K562 (cell line): ENCODE results near the gene RNF214. TPM values are rescaled to one million over a fixed set of nuclear protein-coding genes. Genes with fewer than 3 reads are reported as not detected.
A peak's percentile ranks its signal among the peaks of the same experiment; 100 is the strongest.

Experiments
- ATAC-seq: fragments of 200-7000 bp; cut with Tn5 transposase; 3 replicates; pipeline ENCODE4 v1.9.1; 2020; ENCODE audit warnings: moderate library complexity
- BruUV-seq: library from RNA; stranded (reverse); fragments of 400-500 nt; replicated peaks from 2 replicates; lab custom pipeline; 2021; lab: Mats Ljungman, UMichigan
- CTCF ChIA-PET: fragments of 300-600 bp; formaldehyde crosslinking; extraction: SDS; loops from one replicate; lab custom pipeline; 2021; ENCODE audit warnings: low intra/inter-chr PET ratio; lab: Yijun Ruan, JAX
- POLR2A ChIA-PET: fragments of 300-600, 350-650 bp; sonication (Branson Sonifier 250); formaldehyde crosslinking; extraction: SDS; loops from one replicate; lab custom pipeline; 2021; ENCODE audit warnings: antibody characterized with exemption, inconsistent platforms; lab: Yijun Ruan, JAX
- DNase-seq, 4 experiments: peaks; one replicate each; pipeline versions ENCODE4 v3.0.0 to v3.0.0-alpha.2; 2011 to 2018; ENCODE audit warnings: low spot score in 3 of 4, mixed read lengths in 3 of 4; ENCODE audit errors: extremely low read depth in 1 of 4
- FAIRE-seq: peaks from 2 replicates; lab custom pipeline; 2011; peaks lifted over from hg19 to GRCh38; lab: Jason Lieb, UNC
- H2AFZ ChIP-seq: 2 replicates; pipeline ENCODE4 v1.6.0; 2011; ENCODE audit warnings: low read depth, low read length, control low read depth, inconsistent platforms
- H3K27ac ChIP-seq: fragments of 200-600 bp; 3 replicates; pipeline ENCODE4 v1.8.0; 2011; ENCODE audit warnings: low read depth, mild to moderate bottlenecking, control low read depth, inconsistent platforms, low read length, moderate library complexity, mixed read lengths; ENCODE audit errors: extremely low read depth
- H3K27me3 ChIP-seq, 2 experiments: fragments of 300-600 bp in 1 of 2; 2 replicates in 1 of 2; 3 replicates in 1 of 2; pipeline versions ENCODE4 v1.6.0 to v1.8.0; 2011; ENCODE audit warnings: inconsistent platforms in 2 of 2, low read length in 2 of 2, mild to moderate bottlenecking in 1 of 2, mixed read lengths in 1 of 2, moderate library complexity in 1 of 2; ENCODE audit not compliant: control insufficient read depth in 2 of 2, insufficient read depth in 2 of 2
- H3K36me3 ChIP-seq: fragments of 300-600 bp; 3 replicates; pipeline ENCODE4 v1.8.0; 2011; ENCODE audit warnings: mild to moderate bottlenecking, low read length, inconsistent platforms; ENCODE audit not compliant: control insufficient read depth, insufficient read depth
- H3K4me1 ChIP-seq, 2 experiments: fragments of 200-600 bp in 1 of 2; replicated peaks in 1 of 2; 2 replicates in 1 of 2; 3 replicates in 1 of 2; pipeline versions ENCODE4 v1.5.1 to v1.8.0; 2011; ENCODE audit warnings: inconsistent platforms in 2 of 2, low read length in 2 of 2, mild to moderate bottlenecking in 1 of 2, mixed read lengths in 1 of 2, moderate library complexity in 1 of 2; ENCODE audit not compliant: control insufficient read depth in 2 of 2, insufficient read depth in 2 of 2
- H3K4me2 ChIP-seq: 2 replicates; pipeline ENCODE4 v1.6.1; 2011; ENCODE audit warnings: low read length, control low read depth, inconsistent platforms, mixed read lengths; ENCODE audit not compliant: insufficient read depth
- H3K4me3 ChIP-seq: fragments of 200-600 bp; sonication (generic), shearing (Covaris generic); 2 replicates; pipeline ENCODE4 v1.5.1; 2016; ENCODE audit warnings: control low read depth, inconsistent platforms
- H3K79me2 ChIP-seq: fragments of 200-600 bp; 3 replicates; pipeline ENCODE4 v1.8.0; 2011; ENCODE audit warnings: low read length, inconsistent platforms; ENCODE audit not compliant: control insufficient read depth, insufficient read depth
- H3K9ac ChIP-seq, 2 experiments: 2 replicates each; pipeline versions ENCODE4 v1.6.0 to v1.6.1; 2011; ENCODE audit warnings: low read depth in 2 of 2, low read length in 2 of 2, control low read depth in 1 of 2, inconsistent platforms in 1 of 2, mild to moderate bottlenecking in 1 of 2, mixed read lengths in 1 of 2; ENCODE audit not compliant: insufficient read depth in 1 of 2
- H3K9me1 ChIP-seq: one replicate; pipeline ENCODE4 v1.6.0; 2011; ENCODE audit warnings: inconsistent platforms, mild to moderate bottlenecking, low read length, moderate library complexity; ENCODE audit not compliant: control insufficient read depth, insufficient read depth
- H3K9me3 ChIP-seq: replicated peaks from 2 replicates; pipeline ENCODE4 v1.5.1; 2011; ENCODE audit warnings: low read depth, low read length, inconsistent platforms; ENCODE audit not compliant: control insufficient read depth, insufficient read depth
- H4K20me1 ChIP-seq: replicated peaks from 2 replicates; pipeline ENCODE4 v1.6.1; 2011; ENCODE audit warnings: low read length, inconsistent platforms, mixed read lengths; ENCODE audit not compliant: control insufficient read depth, insufficient read depth
- NEUROD1 ChIP-seq: fragments of 150-350 bp; IDR thresholded peaks from 2 replicates; pipeline ENCODE4 v1.6.1; 2014; ENCODE audit warnings: borderline replicate concordance, low read length, low read depth; ENCODE audit not compliant: partially characterized antibody
- NFRKB ChIP-seq: fragments of 450-650 bp; IDR thresholded peaks from 2 replicates; pipeline ENCODE4 v1.6.1; 2016; ENCODE audit warnings: low read depth
- NR2C2 ChIP-seq, 2 experiments: fragments of 200-800 bp in 1 of 2; sonication (Bioruptor generic) in 1 of 2; sonication (generic) in 1 of 2; formaldehyde crosslinking in 1 of 2; IDR thresholded peaks; 2 replicates each; pipeline versions ENCODE4 v1.6.1 to v1.8.0; 2016 to 2022; ENCODE audit warnings: mild to moderate bottlenecking in 1 of 2, missing compliant biosample characterization in 1 of 2, missing genetic modification characterization in 1 of 2, missing genetic modification reagents in 1 of 2
- PCBP1 ChIP-seq: fragments of 200-400 bp; formaldehyde crosslinking; IDR thresholded peaks from 2 replicates; pipeline ENCODE4 v1.6.1; 2018; ENCODE audit warnings: mild to moderate bottlenecking, low read depth, low read length; ENCODE audit not compliant: poor library complexity, severe bottlenecking
- PML ChIP-seq: IDR thresholded peaks from 2 replicates; pipeline ENCODE4 v1.6.1; 2012; ENCODE audit warnings: low read length, inconsistent platforms
- POLR2G ChIP-seq: fragments of 200-400 bp; formaldehyde crosslinking; IDR thresholded peaks from 2 replicates; pipeline ENCODE4 v1.6.1; 2017; ENCODE audit warnings: low read depth, mild to moderate bottlenecking, antibody characterized with exemption, low read length, moderate library complexity
- RBFOX2 ChIP-seq: fragments of 200-400 bp; formaldehyde crosslinking; IDR thresholded peaks from 2 replicates; pipeline ENCODE4 v1.6.1; 2017; ENCODE audit warnings: low read depth, mild to moderate bottlenecking, low read length, moderate library complexity
- RBM14 ChIP-seq: fragments of 200-400 bp; formaldehyde crosslinking; IDR thresholded peaks from 2 replicates; pipeline ENCODE4 v1.6.1; 2018; ENCODE audit warnings: low read depth, mild to moderate bottlenecking, low read length, moderate library complexity, borderline replicate concordance; ENCODE audit not compliant: insufficient read depth
- RBM22 ChIP-seq: fragments of 200-400 bp; formaldehyde crosslinking; IDR thresholded peaks from 2 replicates; pipeline ENCODE4 v1.6.1; 2018; ENCODE audit warnings: low read length, low read depth; ENCODE audit not compliant: poor library complexity, severe bottlenecking
- YBX1 ChIP-seq: fragments of 450-650 bp; IDR thresholded peaks from 2 replicates; pipeline ENCODE4 v1.7.1; 2016; ENCODE audit warnings: mild to moderate bottlenecking
- ZKSCAN8 ChIP-seq: fragments of 200-800 bp; sonication (Bioruptor generic); IDR thresholded peaks from 2 replicates; pipeline ENCODE4 v1.6.1; 2016; ENCODE audit warnings: missing genetic modification characterization, missing compliant biosample characterization
- ZNF764 ChIP-seq: fragments of 250-450 bp; sonication (Bioruptor Pico); IDR thresholded peaks from 2 replicates; pipeline ENCODE4 v1.4.0; 2020; ENCODE audit warnings: low read depth, mild to moderate bottlenecking, moderate library complexity
- WGBS: fragments of 100-300 bp; shearing (Covaris generic); methylation state at CpG from one replicate; pipeline ENCODE4 v1.1.6; 2016; ENCODE audit warnings: low coverage, mixed read lengths; ENCODE audit not compliant: insufficient coverage; ENCODE audit errors: missing lambda C conversion rate; 5-methylcytosine and 5-hydroxymethylcytosine counted together
- in situ Hi-C: fragments of 300-500 bp; cut with MboI; formaldehyde crosslinking; loops from 4 replicates; pipeline ENCODE4 v1.15.0; 2018; ENCODE audit warnings: inconsistent platforms, mixed read lengths
- intact Hi-C: fragments of 100-400 bp; cut with micrococcal nuclease; formaldehyde crosslinking; loops from 2 replicates; pipeline ENCODE4 v1.14.2; 2022
- polyA plus RNA-seq, 8 experiments: library from polyadenylated mRNA; depleted of rRNA in 4 of 8; stranded (reverse) in 5 of 8; unstranded in 3 of 8; fragments of >200 nt; fragmentation: Nextera tagmentation in 2 of 8; fragmentation: Illumina TruSeq in 1 of 8; extraction: Ambion mirVana in 2 of 8; extraction: Trizol in 1 of 8; gene quantifications; 2 replicates each; pipeline versions ENCODE4 v1.2.1 to v1.2.3, GENCODE V29; 2011 to 2014; ENCODE audit warnings: inconsistent platforms in 1 of 8, missing spikeins in 1 of 8
- total RNA-seq, 7 experiments: library from RNA; depleted of rRNA in 6 of 7; stranded (reverse); fragments of >200 nt in 6 of 7; fragmentation: Illumina TruSeq in 2 of 7; extraction: Trizol in 2 of 7; gene quantifications; 2 replicates each; pipeline versions ENCODE4 v1.2.1 to v1.2.3, GENCODE V29; 2011 to 2021; ENCODE audit warnings: low replicate concordance in 1 of 7
- TF ChIP-seq, protein P1 (sequence below), 2 experiments: IDR thresholded peaks; 2 replicates each; pipeline ENCODE4 v1.6.1; 2012; ENCODE audit warnings: improper control_type of control experiment in 2 of 2, low read depth in 2 of 2, low read length in 2 of 2, borderline replicate concordance in 1 of 2

The RNF214 gene
- total and polyA plus RNA-seq, 9 of the 15 experiments (the other 6 are each of a cell fraction or from before 2014, with no cell fraction given) = 6.6 to 24.8 (median 11.9) TPM

DNA sequence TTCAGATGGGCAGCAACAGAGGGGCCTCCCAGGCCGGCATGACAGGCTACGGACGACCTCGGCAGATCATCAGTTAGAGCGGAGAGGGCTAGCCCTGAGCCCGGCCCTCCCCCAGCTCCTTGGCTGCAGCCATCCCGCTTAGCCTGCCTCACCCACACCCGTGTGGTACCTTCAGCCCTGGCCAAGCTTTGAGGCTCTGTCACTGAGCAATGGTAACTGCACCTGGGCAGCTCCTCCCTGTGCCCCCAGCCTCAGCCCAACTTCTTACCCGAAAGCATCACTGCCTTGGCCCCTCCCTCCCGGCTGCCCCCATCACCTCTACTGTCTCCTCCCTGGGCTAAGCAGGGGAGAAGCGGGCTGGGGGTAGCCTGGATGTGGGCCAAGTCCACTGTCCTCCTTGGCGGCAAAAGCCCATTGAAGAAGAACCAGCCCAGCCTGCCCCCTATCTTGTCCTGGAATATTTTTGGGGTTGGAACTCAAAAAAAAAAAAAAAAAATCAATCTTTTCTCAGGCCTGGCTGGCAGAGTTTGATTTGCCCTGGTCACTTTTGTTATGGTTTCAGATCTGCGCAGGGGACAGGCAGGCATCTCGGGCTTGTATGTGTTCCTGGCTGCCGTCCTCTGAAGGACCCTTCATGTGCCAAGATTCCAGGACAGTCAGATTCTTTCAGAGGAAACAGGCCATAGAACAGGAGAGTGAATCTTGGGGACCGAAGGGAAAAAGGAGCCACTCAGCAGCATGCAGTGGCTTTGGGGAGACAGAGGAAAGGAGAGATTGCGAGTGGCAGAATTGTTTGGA, 28.0 kb upstream of the RNF214 start:
- FAIRE-seq = no peak

More for the DNA sequence above, 28.0 kb upstream of the RNF214 start:
- intact Hi-C loops = no loop called here
- Histone ChIP-seq H3K9ac (peak overlapping the region in 1 of 2 experiments; percentile 35; a peak in 1 of 4 replicates), H3K9me1 (no peaks in the 10 kb centered on the region), H2AFZ (no peak overlapping the region), H4K20me1 (no peaks in the 10 kb centered on the region), H3K9me3 (no peaks in the 10 kb centered on the region), H3K36me3 (peaks cover 10% of the 10 kb centered on the region; the same call in 1 of the 3 replicates), H3K79me2 (no peaks in the 10 kb centered on the region), H3K4me2 (no peak overlapping the region), H3K4me3 (no peak overlapping the region), H3K27me3 (no peaks in the 10 kb centered on the region), H3K4me1 (peaks cover 0 to 9% of the 10 kb centered on the region in 2 experiments; a peak in 2 of 5 replicates), H3K27ac (no peak overlapping the region)
- no peak for ATAC-seq
- ChIA-PET CTCF (interaction anchor here (0.9 kb wide), 1 partner anchor 24 kb away, joined by 5 read pairs; no protein-coding TSS in a partner anchor), POLR2A (interaction anchor here (1.1 to 1.3 kb wide), 2 partner anchors 14 to 16 kb away, joined by 3 to 4 read pairs; no protein-coding TSS in a partner anchor)
- WGBS = 82% methylated on average over 12 of the region's 17 CpGs
- TF ChIP-seq RBFOX2 (0 out of 2 replicates have a peak, but pooled peaks have one; percentile 36), ZNF764 (CRISPR knock-in tag) (no peak), YBX1 (no peak), RBM14 (no peak), PML (no peak), NFRKB (no peak), NR2C2 (CRISPR knock-in tag; IDR thresholded peaks at IDR 0.05) (no peak), NR2C2 (tag; IDR thresholded peaks at IDR 0.05) (no peak), RBM22 (no peak), PCBP1 (no peak), NEUROD1 (no peak), POLR2G (peak; percentile 44), ZKSCAN8 (no peak)
- TF ChIP-seq, protein P1, sequence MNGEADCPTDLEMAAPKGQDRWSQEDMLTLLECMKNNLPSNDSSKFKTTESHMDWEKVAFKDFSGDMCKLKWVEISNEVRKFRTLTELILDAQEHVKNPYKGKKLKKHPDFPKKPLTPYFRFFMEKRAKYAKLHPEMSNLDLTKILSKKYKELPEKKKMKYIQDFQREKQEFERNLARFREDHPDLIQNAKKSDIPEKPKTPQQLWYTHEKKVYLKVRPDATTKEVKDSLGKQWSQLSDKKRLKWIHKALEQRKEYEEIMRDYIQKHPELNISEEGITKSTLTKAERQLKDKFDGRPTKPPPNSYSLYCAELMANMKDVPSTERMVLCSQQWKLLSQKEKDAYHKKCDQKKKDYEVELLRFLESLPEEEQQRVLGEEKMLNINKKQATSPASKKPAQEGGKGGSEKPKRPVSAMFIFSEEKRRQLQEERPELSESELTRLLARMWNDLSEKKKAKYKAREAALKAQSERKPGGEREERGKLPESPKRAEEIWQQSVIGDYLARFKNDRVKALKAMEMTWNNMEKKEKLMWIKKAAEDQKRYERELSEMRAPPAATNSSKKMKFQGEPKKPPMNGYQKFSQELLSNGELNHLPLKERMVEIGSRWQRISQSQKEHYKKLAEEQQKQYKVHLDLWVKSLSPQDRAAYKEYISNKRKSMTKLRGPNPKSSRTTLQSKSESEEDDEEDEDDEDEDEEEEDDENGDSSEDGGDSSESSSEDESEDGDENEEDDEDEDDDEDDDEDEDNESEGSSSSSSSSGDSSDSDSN (IDR thresholded peaks at IDR 0.05; ENCODE audit: borderline replicate concordance in 1 of 2, low read depth in 2 of 2, low read length in 2 of 2) = no peak
- no peak for DNase-seq
- BruUV-seq = no TSS peak
- in situ Hi-C loops = loop anchor here (5.0 kb wide), 1 partner anchor 67 kb away; no protein-coding TSS in a partner anchor
